HG02798 (cell line): ENCODE measurements around the gene SMYD3.

Experiments used
- ATAC-seq: cut with Tn5 transposase; IDR thresholded peaks from one replicate; pipeline ENCODE4 v1.9.1; 2021; ENCODE audit warnings: mild to moderate bottlenecking; ENCODE audit not compliant: unreplicated experiment, poor library complexity

The SMYD3 gene

DNA sequence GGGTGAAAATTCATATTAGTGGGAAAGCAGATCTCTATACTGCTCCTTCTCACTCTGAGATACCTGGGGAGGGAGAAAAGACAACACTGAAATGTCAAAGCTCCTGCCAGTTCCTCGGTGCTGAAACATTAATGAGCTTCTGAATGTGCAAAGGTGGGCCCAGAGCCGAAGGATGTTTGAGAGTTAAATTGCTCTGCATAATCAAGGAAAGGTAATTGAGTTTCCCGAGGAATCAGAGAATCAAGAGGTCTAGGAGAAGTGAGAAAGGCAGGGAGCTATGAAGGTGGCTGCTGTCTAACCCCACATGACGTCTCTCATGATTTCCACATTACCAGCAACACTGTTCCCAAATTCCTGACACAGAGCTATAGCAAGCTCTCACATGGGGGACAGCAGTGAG is 346.7 kb downstream of the SMYD3 start:
- ATAC-seq = no peak

GRCh38 chr1:246159279-246160227 is 347.5 kb downstream of the SMYD3 start:
- no peak for ATAC-seq

- ATAC-seq = no peak
Measured at GRCh38 chr1:246158131-246158530, 348.9 kb downstream of the SMYD3 start.

DNA sequence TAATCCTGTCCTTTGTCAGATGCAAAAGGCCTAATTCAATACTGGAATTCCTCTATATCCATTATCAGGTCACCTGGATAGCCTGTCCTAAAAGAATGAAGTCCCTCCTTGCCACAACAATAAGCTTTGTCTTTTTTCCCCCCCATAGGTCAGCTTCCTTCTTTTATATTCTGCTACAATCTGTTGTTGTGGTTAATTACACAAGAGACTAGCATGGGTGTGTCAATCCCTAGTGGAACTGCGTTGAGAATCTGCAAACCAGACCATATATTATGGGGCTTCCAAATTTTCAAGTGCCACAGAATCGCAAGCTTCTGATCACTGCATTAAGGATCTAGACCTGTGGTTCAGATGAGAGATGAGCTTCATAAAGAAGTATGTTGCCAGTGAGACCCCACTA is 349.6 kb downstream of the SMYD3 start:
- ATAC-seq = no peak

GRCh38 chr1:246156847-246157246 is 350.2 kb downstream of the SMYD3 start:
- no peak for ATAC-seq

- no peak for ATAC-seq
Measured at GRCh38 chr1:246155923-246156322, 351.2 kb downstream of the SMYD3 start.

DNA sequence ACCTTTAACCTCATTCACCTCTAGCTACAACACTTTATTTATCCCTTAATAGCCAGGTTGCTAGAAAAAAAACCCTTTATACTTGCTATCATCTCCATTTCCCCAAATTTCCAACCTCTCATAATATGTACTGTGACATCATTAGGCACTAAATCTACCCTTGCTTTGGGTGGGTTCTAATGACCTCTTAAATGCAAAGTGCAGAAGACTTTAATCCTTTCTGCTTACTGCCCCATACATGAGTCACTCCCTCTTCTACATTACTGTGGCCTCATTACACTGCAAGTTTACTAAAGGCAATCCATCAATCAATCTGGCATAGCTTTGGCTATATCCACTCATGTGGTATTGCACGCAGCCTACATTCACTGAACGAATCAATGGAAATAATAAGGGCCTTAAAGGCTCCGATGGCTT is 353.3 kb downstream of the SMYD3 start:
- no peak for ATAC-seq

DNA sequence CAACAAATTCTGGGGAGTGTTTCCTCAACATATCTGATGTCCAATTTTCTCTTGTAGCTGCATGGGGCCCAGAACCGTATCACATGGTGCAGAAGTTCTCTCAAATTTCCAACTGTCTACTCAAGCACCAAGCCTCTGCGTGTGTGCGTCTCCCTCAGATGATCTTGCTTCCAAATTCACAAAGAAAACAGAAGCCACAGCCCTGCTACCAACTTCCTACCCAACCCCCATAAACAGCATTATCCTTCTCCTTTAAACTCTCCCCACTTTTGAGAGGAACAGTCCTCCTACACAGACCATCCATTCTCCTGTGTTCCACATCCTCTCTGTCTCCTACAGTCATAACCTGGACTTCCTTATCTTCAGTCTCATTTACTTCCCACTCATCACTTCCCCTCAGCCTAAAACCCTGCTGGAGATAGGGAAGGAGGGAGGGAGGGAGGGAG is 354.1 kb downstream of the SMYD3 start:
- ATAC-seq = no peak

GRCh38 chr1:246151796-246152434 is 355.2 kb downstream of the SMYD3 start:
- ATAC-seq = no peak

- no peak for ATAC-seq
Measured at GRCh38 chr1:246149543-246149942, 357.5 kb downstream of the SMYD3 start.

DNA sequence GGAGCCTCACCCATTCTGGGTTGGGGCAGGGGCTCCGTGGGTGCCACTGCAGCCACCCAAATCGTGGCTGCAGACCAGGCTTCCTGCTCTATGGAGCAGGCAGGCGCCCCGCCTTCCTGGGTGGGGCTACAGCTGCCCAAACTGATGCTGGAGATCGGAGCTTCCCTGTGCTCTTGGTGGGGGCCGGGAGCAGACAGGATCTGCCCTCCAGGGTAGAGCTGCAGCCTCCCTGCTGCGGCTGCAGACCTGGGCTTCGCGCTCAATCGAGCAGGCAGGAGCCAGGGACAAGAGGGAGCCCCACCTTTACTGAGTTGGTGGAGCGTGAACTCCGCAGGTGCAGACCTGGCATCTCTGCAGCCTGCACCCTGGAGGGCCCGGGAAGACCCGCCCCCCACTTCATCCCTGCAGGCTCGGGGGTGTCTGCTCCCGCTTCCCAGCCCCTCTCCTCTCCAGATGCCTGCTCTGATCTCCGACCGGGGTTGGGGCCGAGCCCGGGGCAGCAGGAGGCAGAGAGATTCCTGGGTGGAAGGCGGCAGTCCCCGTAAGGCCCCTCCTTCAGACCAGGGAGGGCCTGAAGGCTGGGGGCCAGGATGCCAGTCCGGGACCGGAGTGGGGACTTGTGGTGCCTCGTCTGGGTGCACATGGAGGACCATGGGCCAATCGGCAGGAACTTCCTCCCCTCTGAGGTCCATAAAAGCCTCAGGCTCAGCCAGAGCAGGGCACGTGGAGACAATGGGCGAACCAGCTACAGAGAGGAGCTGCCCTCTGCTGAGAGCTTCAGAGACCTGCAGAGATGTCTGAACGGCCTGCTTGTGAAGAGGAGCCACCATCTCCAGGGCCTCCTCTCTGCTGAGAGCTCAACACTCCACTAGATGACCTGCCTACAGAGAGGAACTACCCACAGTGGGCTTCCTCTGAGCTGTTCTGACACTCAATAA is 359.3 kb downstream of the SMYD3 start:
- ATAC-seq = no peak

GRCh38 chr1:246146804-246147523 is 360.1 kb downstream of the SMYD3 start:
- ATAC-seq = no peak

GRCh38 chr1:246145900-246146299 is 361.2 kb downstream of the SMYD3 start:
- no peak for ATAC-seq

DNA sequence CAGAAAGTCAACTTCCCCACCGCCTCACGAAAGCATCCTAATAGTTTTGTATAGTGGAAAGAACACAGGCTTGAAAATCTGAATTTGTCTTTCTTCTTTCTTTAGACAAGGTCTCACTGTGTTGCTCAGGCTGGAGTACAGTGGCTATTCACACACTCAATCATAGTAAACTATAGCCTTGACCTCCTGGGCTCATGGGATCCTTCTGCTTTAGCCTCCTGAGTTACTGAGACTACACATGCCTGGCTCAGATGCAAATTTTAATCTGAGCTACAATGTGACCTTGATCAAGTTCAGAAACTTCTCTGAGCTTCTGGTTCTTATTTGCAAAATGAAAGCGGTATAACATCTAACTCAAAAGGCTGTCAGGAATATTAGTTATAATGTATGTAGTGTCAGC is 362.1 kb downstream of the SMYD3 start:
- ATAC-seq = no peak

DNA sequence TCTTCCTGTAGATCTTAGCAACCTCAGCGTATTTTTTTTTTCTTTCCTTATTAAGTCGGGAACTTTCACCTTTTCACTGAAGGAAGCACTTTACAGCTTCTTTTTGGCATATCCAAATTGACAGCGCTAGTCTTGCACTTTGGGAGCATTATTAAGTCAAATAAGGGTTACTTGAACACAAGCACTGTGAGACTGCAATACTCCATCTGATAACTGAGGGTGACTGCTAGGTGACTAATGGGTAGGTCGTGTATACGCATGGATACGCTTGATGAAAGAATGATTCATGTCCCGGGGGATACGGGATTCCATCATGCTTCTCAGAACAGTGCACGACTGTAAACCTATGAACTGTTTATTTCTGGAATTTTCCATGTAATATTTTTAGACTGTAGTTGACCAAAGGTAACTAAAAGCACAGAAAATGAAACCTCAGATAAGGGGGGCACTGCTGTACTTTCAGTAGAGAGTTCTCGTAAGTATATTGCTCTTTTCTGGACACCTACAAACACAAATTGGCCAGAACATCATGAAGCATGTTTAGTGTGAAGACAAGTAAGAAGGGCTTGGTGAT is 364.7 kb downstream of the SMYD3 start:
- no peak for ATAC-seq

GRCh38 chr1:246141306-246141705 is 365.8 kb downstream of the SMYD3 start:
- ATAC-seq = no peak

DNA sequence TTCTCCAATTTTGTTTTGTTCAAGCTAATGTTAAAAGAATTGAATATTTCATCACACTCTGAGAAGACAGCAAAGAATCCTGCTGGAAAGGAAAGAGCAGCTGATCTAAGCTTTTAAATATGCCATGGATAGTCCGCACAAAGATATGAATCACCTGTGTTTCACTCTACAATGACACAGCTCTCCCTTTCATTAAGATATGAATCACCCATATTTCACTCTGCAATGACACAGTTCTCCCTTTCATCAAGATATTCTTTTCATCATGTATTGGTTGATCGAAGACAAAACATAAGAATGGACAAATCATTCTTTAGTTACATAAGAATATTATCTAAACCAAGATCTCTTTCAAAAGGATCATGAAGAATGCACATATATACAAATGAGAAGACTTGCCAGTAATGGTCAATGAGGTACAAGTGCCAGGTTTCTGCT is 367.3 kb downstream of the SMYD3 start:
- ATAC-seq = no peak

DNA sequence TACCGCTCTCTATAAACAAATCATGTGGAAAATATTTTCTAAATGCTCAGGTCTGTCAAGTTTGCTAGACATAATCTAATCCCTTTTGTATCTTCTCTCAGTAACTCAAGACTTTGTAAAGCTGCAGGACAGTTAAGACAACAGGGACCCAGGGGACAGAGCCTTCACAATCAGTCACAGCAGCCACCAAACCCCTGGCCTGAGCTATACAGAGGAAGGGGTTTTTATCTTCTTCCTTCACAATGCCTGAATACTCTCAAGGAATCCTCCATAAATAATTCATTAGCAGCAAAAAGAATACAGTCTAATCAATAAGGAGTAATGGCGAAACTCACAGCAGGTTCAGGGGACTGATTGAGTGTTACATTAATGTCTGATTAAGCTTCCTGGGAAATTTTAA is 368.3 kb downstream of the SMYD3 start:
- ATAC-seq = no peak

DNA sequence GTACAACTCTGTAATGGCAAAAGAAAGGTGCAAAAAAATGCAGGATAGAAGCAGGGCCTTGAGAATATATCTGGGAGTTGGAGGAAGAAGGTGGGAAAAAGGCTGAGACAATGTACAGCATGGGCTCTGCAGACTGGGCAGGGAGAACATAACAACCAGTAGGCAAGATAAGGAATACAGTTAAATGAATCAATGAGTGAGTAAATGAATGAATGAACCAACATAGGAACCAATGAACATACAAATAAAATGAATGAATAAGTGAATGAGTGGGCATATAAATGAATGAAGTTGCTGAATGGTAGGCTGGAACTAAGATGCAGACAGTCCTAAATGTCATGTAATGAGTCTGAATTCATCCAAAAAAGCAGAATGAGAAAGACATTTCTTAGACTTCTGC is 370.6 kb downstream of the SMYD3 start:
- no peak for ATAC-seq
